Measurements from ENCODE around the gene TLR3.
"Not testable (repeated sequence)": the region's sequence is repeated elsewhere in the genome, so short reads cannot be mapped to it uniquely, and the experiment has no call there.

The TLR3 gene

DNA sequence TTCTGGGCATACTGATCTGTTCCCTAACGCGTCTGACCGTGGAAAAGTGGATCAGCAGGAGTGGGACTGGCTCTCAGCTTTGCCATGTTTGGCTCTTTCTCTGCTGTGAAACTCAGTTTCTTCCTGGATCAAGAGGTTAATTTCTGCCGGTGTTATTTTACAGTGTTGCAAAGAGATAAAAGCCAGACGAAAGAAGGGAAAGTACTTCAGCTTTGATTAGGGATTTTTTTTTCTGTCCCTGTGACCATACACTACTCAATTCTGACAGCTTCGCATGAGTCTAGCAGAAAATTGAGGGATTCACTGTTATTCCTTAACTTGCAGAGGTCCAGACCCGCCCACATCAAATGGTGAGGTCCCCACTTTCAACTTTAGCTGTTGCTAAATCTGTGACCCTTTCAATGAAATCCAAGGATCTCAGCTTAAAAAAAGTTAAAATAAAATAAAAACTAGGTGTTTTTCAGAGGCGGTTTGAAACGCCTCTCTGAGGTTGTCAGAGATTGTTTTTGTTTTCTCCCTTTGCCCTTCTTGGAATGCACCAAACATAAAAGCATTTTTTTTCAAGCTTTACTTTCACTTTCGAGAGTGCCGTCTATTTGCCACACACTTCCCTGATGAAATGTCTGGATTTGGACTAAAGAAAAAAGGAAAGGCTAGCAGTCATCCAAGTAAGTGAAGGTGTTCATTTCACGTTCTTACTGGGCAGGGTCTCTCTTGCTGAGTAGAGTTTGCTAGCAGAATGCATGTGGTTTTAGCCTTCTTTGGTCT lies at the start of gene TLR3:
TSS of gene TLR3 (plus strand) at position 576 of the 768 bp plus-strand sequence. CDS start 7,464 bp downstream, outside the sequence.
- DNase-seq (ENCODE audit: low read depth in 2 of 2), result no peak

DNA sequence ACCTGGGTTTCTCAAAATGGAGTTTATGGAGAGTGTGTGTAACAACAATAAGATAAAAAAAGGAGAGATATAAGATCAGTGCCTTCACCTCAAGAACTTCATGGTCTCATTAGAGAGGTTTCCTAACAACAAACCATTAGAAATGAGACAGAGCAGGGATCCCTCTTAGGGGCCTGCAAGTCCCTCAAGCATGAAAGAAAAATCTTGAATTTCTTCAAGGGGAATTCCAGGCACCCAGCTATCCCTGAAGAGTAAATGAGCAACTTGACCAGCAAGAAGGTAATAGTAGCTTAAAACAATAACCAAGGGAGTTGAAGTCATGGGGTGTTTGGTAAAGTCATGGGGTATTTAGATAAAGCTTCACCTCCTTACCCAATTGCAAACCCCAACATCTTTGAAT lies 49.7 kb upstream of the TLR3 start:
- no peak for DNase-seq (ENCODE audit: low read depth in 2 of 2)

GRCh38 chr4:186020106-186020792 lies 48.7 kb upstream of the TLR3 start:
- no peak for DNase-seq (ENCODE audit: low read depth in 2 of 2)

- no peak for DNase-seq (ENCODE audit: low read depth in 2 of 2)
Measured at GRCh38 chr4:186020793-186021407, 48.1 kb upstream of the TLR3 start.

- DNase-seq (ENCODE audit: low read depth in 2 of 2), result peak; percentile 8 to 9
Measured at GRCh38 chr4:186021461-186022167, 47.3 kb upstream of the TLR3 start.

DNA sequence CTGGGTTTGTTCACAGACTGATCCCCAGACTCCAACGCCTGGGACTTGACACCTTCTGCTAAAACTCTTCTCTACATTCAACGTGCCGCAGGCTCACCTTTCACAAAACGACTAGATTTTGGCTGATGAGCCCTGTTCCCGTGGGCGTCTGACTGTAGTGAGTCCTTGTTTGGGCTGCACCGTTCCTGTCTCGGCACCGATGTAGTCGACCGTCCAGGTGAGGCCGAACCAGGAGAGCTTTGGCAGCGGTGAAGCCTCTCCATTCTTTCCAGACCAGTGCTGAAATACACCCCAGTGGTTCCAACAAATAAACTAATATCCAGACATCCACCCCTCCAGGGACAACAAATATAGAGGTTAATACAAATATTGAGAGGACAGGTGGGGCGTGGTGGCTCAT lies 45.0 kb upstream of the TLR3 start:
- DNase-seq (ENCODE audit: low read depth in 2 of 2), result no peak

GRCh38 chr4:186024637-186025407 lies 44.1 kb upstream of the TLR3 start:
- no peak for DNase-seq (ENCODE audit: low read depth in 2 of 2)

- no peak for DNase-seq (ENCODE audit: low read depth in 2 of 2)
Measured at GRCh38 chr4:186025408-186025690, 43.6 kb upstream of the TLR3 start.

- no peak for DNase-seq (ENCODE audit: low read depth in 2 of 2)
Measured at GRCh38 chr4:186027405-186027804, 41.6 kb upstream of the TLR3 start.

GRCh38 chr4:186029571-186030398 lies 39.2 kb upstream of the TLR3 start:
- peak; percentile 16 to 24 for DNase-seq (ENCODE audit: low read depth in 2 of 2)

- no peak for DNase-seq (ENCODE audit: low read depth in 2 of 2)
Measured at GRCh38 chr4:186030399-186030775, 38.6 kb upstream of the TLR3 start.

- DNase-seq (ENCODE audit: low read depth in 2 of 2), result no peak
Measured at GRCh38 chr4:186030795-186031194, 38.2 kb upstream of the TLR3 start.

- DNase-seq (ENCODE audit: low read depth in 2 of 2), result no peak
Measured at GRCh38 chr4:186032259-186032658, 36.7 kb upstream of the TLR3 start.

GRCh38 chr4:186033027-186033426 lies 35.9 kb upstream of the TLR3 start:
- DNase-seq (ENCODE audit: low read depth in 2 of 2), result no peak

DNA sequence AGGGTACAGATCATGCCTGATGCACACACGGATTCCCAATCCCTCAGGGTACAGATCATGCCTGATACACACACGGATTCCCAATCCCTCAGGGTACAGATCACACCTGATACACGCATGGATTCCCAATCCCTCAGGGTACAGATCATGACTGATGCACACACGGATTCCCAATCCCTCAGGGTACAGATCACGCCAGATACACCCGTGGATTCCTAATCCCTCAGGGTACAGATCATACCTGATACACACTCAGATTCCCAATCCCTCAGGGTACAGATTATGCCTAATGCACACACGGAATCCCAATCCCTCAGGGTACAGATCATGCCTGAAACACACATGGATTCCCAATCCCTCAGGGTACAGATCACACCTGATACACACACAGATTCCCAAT lies 34.3 kb upstream of the TLR3 start:
- not testable (repeated sequence) for DNase-seq (ENCODE audit: low read depth in 2 of 2)

DNA sequence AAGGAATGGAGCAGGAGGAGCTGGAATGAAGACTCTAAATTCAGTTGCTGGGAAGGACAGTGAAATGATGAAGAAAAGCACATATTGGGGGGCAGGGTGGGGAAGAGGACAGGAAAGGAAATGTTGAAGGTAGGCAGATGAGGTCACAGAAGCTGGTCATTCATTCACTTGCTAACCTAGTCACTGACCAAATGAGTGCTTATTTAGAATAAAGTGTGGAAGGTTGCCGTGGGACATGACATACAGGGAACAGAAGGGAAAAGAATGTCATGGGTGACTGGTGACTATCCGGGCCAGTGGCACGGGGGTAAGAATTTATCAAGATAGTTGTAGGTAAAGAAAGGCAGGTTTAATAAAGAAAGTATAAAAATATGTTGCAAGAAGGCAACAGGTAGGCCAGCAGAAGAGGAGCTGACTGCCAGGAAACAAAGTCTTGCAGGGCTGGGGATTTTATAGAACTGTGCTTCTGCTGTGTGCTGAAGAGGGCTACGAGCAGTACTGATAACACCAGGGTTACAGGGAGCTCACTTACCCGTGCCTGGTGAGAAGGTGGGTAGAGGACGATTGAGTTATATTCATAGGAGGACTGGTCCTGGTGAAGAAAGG lies 31.9 kb upstream of the TLR3 start:
- no peak for DNase-seq (ENCODE audit: low read depth in 2 of 2)

- DNase-seq (ENCODE audit: low read depth in 2 of 2), result peak; percentile 32 to 35
Measured at GRCh38 chr4:186037692-186038658, 31.0 kb upstream of the TLR3 start.

DNA sequence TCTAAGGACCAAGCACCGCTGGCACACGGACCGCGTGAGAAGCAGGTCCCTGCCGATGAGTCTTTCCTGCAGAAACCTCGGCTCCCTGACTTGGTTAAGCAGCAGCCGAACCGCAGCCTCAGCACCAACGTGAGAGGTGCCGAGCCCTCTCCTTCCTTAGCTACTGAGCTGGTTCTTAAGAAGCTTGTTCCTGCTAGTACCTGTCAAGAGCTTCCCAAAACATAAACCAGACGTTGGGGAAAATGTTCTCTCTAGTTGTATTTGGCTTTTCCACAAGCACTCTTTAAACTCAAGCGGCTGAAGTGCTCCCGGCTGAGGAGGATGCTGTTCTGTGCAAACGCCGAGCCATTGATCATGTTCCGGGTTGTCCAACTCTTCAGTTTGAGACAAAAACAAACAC lies 29.3 kb upstream of the TLR3 start:
- no peak for DNase-seq (ENCODE audit: low read depth in 2 of 2)

- no peak for DNase-seq (ENCODE audit: low read depth in 2 of 2)
Measured at GRCh38 chr4:186040316-186040715, 28.6 kb upstream of the TLR3 start.

Measured in fibroblast of skin of left biceps (primary cell).